Aorta (tissue), 5 donors: ENCODE results near the gene ARL2BP. TPM values are rescaled to one million over a fixed set of nuclear protein-coding genes. Genes with fewer than 3 reads are reported as not detected.
"Not testable (repeated sequence)": the region's sequence is repeated elsewhere in the genome, so short reads cannot be mapped to it uniquely, and the experiment has no call there.

Experiments
- ATAC-seq: fragments of 200-7000 bp; cut with Tn5 transposase; one replicate; pipeline ENCODE4 v1.9.1; 2022; ENCODE audit warnings: moderate library complexity; ENCODE audit not compliant: low FRiP score
- DNase-seq, 2 donors: peaks; one replicate each; pipeline ENCODE4 v3.0.0-alpha.2; 2020
- H3K27ac ChIP-seq, 2 donors: one replicate each; pipeline ENCODE4 v1.5.1; 2013; ENCODE audit warnings: low read length in 2 of 2, mild to moderate bottlenecking in 2 of 2, moderate library complexity in 2 of 2, control low read depth in 1 of 2, inconsistent platforms in 1 of 2, low read depth in 1 of 2
- H3K27me3 ChIP-seq, 2 donors: one replicate each; pipeline ENCODE4 v1.6.1; 2013; ENCODE audit warnings: control low read depth in 1 of 2, low read length in 1 of 2, mild to moderate bottlenecking in 1 of 2, moderate library complexity in 1 of 2; ENCODE audit not compliant: insufficient read depth in 2 of 2, control insufficient read depth in 1 of 2
- H3K36me3 ChIP-seq, 2 donors: one replicate each; pipeline ENCODE4 v1.6.1; 2013; ENCODE audit warnings: control low read depth in 1 of 2, low read length in 1 of 2, mild to moderate bottlenecking in 1 of 2; ENCODE audit not compliant: insufficient read depth in 2 of 2, control insufficient read depth in 1 of 2
- H3K4me1 ChIP-seq, 2 donors: one replicate each; pipeline ENCODE4 v1.6.1; 2013; ENCODE audit warnings: low read length in 2 of 2, control low read depth in 1 of 2, mild to moderate bottlenecking in 1 of 2, moderate library complexity in 1 of 2; ENCODE audit not compliant: insufficient read depth in 2 of 2, control insufficient read depth in 1 of 2
- H3K4me3 ChIP-seq, 2 donors: one replicate each; pipeline ENCODE4 v1.5.1; 2013; ENCODE audit warnings: low read length in 2 of 2, control low read depth in 1 of 2, mild to moderate bottlenecking in 1 of 2
- H3K9me3 ChIP-seq: one replicate; pipeline ENCODE4 v1.6.1; 2013; ENCODE audit warnings: mild to moderate bottlenecking, low read length; ENCODE audit not compliant: control insufficient read depth
- WGBS, 2 donors: extraction: QIAGEN DNeasy Blood & Tissue Kit; methylation state at CpG; one replicate each; pipeline ENCODE4 v1.1.7; 2013; 5-methylcytosine and 5-hydroxymethylcytosine counted together
- intact Hi-C, 2 donors: fragments of 100-400 bp; cut with DNase I; formaldehyde crosslinking; loops; one replicate each; pipeline versions ENCODE4 v1.14.2 to v1.15.0; 2022
- polyA plus RNA-seq, 2 donors: library from polyadenylated mRNA; stranded (reverse); fragments of 200-250 nt; gene quantifications; one replicate each; pipeline ENCODE4 v1.2.3, GENCODE V29; 2013
- total RNA-seq, 2 donors: library from RNA; stranded (reverse); fragmentation: NEBNext Ultra II Directional; extraction: Animal tissue kit (Norgen Biotek cat#: 25700); gene quantifications; one replicate each; pipeline ENCODE4 v1.2.1, GENCODE V29; 2021
- donor health status: healthy with polysubstance abuse.
- donor health status: Bipolar disorder and iron deficiency.
- donor health status: DM: no; HTN: no; CAD: no.
- donor health status: DM: no; HTN: no; CAD: no.
- donor health status: DM: yes; HTN: yes; CAD: no.

Gene ARL2BP
- total and polyA plus RNA-seq, 4 donors = 39.1 to 65.4 (median 44.8) TPM

GRCh38 chr16:57263541-57264351, 18.7 kb downstream of the ARL2BP start:
- Histone ChIP-seq H3K36me3 (no peaks in the 10 kb centered on the region), H3K4me1 (no peaks in the 10 kb centered on the region), H3K9me3 (no peaks in the 10 kb centered on the region), H3K4me3 (no peak overlapping the region), H3K27me3 (no peaks in the 10 kb centered on the region), H3K27ac (no peak overlapping the region)
- ATAC-seq (no peak), DNase-seq (peak in 1 of 2 donors; percentile 53)
- intact Hi-C loops = no loop called here
- 90 to 92% methylated on average over 18 of the region's 18 CpGs for WGBS, 2 donors

- WGBS, 2 donors = 91 to 93% methylated on average over 8 of the region's 8 CpGs
Measured at GRCh38 chr16:57264381-57264780, 19.3 kb downstream of the ARL2BP start.

GRCh38 chr16:57264950-57265371, 19.9 kb downstream of the ARL2BP start:
- WGBS, 2 donors = 92 to 94% methylated on average over 11 of the region's 11 CpGs
- no peak for ATAC-seq
- Histone ChIP-seq H3K27me3 (no peaks in the 10 kb centered on the region), H3K9me3 (no peaks in the 10 kb centered on the region), H3K4me3 (no peak overlapping the region), H3K4me1 (no peaks in the 10 kb centered on the region), H3K27ac (no peak overlapping the region), H3K36me3 (no peaks in the 10 kb centered on the region)
- peak in 1 of 2 donors; percentile 57 for DNase-seq
- intact Hi-C loops = no loop called here

More at GRCh38 chr16:57264381-57264780, 19.3 kb downstream of the ARL2BP start:
- Histone ChIP-seq H3K27me3 (no peaks in the 10 kb centered on the region), H3K4me1 (no peaks in the 10 kb centered on the region), H3K9me3 (no peaks in the 10 kb centered on the region), H3K4me3 (no peak overlapping the region), H3K36me3 (no peaks in the 10 kb centered on the region), H3K27ac (no peak overlapping the region)
- ATAC-seq = no peak
- DNase-seq = peak in 1 of 2 donors; percentile 25
- intact Hi-C loops = no loop called here

GRCh38 chr16:57265850-57266530, 20.9 kb downstream of the ARL2BP start:
- Histone ChIP-seq H3K27ac (no peak overlapping the region), H3K27me3 (no peaks in the 10 kb centered on the region), H3K4me3 (no peak overlapping the region), H3K9me3 (no peaks in the 10 kb centered on the region), H3K36me3 (no peaks in the 10 kb centered on the region), H3K4me1 (no peaks in the 10 kb centered on the region)
- DNase-seq (peak; percentile 63 to 72), ATAC-seq (peak; percentile 70)
- WGBS, 2 donors = 47 to 56% methylated on average over 13 to 16 of the region's 16 CpGs
- intact Hi-C loops = no loop called here

- no peak overlapping the region for H3K4me3 ChIP-seq
- intact Hi-C loops = no loop called here
- DNase-seq (peak in 1 of 2 donors; percentile 12), ATAC-seq (no peak)
- H3K9me3 ChIP-seq = no peaks in the 10 kb centered on the region
- H3K36me3 ChIP-seq = no peaks in the 10 kb centered on the region
- H3K27ac ChIP-seq = no peak overlapping the region
- H3K27me3 ChIP-seq = no peaks in the 10 kb centered on the region
- WGBS, 2 donors = 64 to 71% methylated on average over 6 of the region's 6 CpGs
- H3K4me1 ChIP-seq = no peaks in the 10 kb centered on the region
Measured at GRCh38 chr16:57266531-57267260, 21.6 kb downstream of the ARL2BP start.

- 79 to 82% methylated on average over 2 of the region's 2 CpGs for WGBS, 2 donors
- H3K27me3 ChIP-seq, DNase-seq, H3K4me1 ChIP-seq, H3K4me3 ChIP-seq, intact Hi-C loops, ATAC-seq, H3K27ac ChIP-seq, H3K9me3 ChIP-seq, H3K36me3 ChIP-seq: not testable (repeated sequence)
Measured at GRCh38 chr16:57267343-57267742, 22.3 kb downstream of the ARL2BP start.

- Histone ChIP-seq H3K27ac (no peak overlapping the region), H3K4me3 (no peak overlapping the region), H3K4me1 (no peaks in the 10 kb centered on the region), H3K36me3 (no peaks in the 10 kb centered on the region), H3K27me3 (no peaks in the 10 kb centered on the region), H3K9me3 (no peaks in the 10 kb centered on the region)
- DNase-seq = peak in 1 of 2 donors; percentile 59
- WGBS, 2 donors = 67 to 71% methylated on average over 14 of the region's 14 CpGs
- no peak for ATAC-seq
- intact Hi-C loops = no loop called here
Measured at GRCh38 chr16:57268804-57269800, 24.0 kb downstream of the ARL2BP start.
